Thyroid gland (tissue), 4 donors: ENCODE results near the gene ABCC6.

Source experiments
- POLR2A ChIP-seq, 2 donors: fragments of 450-650 bp; IDR thresholded peaks; one replicate each; pipeline ENCODE4 v1.6.1; 2017; ENCODE audit warnings: antibody characterized with exemption in 2 of 2, mild to moderate bottlenecking in 2 of 2, moderate library complexity in 1 of 2
- TF ChIP-seq, protein P1 (sequence below), 6 experiments: fragments of 200-600 bp in 3 of 6; fragments of 450-650 bp in 3 of 6; sonication (generic) in 3 of 6; IDR thresholded peaks; one replicate each; pipeline ENCODE4 v1.5.1; 2016 to 2019; ENCODE audit warnings: antibody characterized with exemption in 6 of 6, mild to moderate bottlenecking in 2 of 6, inconsistent platforms in 1 of 6, moderate library complexity in 1 of 6

DNA sequence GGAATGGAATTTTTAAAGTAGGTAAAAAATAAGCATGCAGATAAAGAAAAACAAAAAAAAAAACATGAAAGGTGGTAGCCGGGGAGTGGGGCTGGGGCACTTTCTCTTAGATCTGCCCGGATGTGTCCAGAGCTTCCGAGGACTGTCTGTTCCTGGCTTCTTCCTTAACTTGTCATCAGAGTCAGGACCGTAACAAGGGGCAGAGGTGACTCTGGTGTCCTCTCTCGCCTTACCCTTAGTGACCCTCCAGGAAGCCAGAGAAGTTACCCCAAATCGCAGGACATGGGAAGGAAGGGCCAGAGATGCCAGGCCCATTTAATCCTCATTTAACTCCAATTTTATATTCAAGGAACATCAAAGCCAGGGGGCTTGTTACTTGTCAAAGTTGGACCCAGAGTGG lies 115.5 kb downstream of the ABCC6 start:
- TF ChIP-seq, protein P1, sequence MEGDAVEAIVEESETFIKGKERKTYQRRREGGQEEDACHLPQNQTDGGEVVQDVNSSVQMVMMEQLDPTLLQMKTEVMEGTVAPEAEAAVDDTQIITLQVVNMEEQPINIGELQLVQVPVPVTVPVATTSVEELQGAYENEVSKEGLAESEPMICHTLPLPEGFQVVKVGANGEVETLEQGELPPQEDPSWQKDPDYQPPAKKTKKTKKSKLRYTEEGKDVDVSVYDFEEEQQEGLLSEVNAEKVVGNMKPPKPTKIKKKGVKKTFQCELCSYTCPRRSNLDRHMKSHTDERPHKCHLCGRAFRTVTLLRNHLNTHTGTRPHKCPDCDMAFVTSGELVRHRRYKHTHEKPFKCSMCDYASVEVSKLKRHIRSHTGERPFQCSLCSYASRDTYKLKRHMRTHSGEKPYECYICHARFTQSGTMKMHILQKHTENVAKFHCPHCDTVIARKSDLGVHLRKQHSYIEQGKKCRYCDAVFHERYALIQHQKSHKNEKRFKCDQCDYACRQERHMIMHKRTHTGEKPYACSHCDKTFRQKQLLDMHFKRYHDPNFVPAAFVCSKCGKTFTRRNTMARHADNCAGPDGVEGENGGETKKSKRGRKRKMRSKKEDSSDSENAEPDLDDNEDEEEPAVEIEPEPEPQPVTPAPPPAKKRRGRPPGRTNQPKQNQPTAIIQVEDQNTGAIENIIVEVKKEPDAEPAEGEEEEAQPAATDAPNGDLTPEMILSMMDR (IDR thresholded peaks at IDR 0.05): no peak
- TF ChIP-seq POLR2A (IDR thresholded peaks at IDR 0.05): no peak
